22Rv1 (cell line): ENCODE results near the gene SPHK2.

Experiments
- H3K27ac ChIP-seq: fragments of 450-650 bp; 2 replicates; pipeline ENCODE4 v1.5.1; 2017
- ZFX ChIP-seq: fragments of 450-650 bp; IDR thresholded peaks from 2 replicates; pipeline ENCODE4 v1.6.1; 2017; ENCODE audit warnings: antibody characterized with exemption, borderline replicate concordance
- TF ChIP-seq, protein P1 (sequence below): fragments of 450-650 bp; IDR thresholded peaks from 2 replicates; pipeline ENCODE4 v1.5.1; 2017; ENCODE audit warnings: mild to moderate bottlenecking

SPHK2 gene

DNA sequence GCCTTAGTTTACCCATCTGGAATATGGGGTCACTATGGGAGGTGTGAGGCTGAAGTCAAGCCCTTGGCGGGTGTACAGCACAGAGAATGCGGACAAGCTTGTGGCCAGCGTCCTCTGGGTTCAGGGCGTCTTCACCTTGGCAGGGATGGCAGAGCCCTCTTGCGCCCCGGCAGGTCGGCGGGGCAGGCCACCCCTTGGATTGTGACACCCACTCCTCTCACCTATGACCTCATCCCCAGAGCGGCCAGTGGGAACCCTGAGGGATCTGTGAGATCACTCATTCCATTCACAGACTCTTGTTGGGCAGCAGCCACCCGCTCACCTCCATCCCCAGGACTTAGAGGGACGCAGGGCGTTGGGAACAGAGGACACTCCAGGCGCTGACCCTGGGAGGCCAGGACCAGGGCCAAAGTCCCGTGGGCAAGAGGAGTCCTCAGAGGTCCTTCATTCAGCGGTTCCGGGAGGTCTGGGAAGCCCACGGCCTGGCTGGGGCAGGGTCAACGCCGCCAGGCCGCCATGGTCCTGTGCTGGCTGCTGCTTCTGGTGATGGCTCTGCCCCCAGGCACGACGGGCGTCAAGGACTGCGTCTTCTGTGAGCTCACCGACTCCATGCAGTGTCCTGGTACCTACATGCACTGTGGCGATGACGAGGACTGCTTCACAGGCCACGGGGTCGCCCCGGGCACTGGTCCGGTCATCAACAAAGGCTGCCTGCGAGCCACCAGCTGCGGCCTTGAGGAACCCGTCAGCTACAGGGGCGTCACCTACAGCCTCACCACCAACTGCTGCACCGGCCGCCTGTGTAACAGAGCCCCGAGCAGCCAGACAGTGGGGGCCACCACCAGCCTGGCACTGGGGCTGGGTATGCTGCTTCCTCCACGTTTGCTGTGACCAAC, 12.6 kb upstream of the SPHK2 start, which contains the start of gene SPACA4:
Gene SPACA4, plus strand, starts transcription at position 280 of the 896 bp plus-strand sequence. Its CDS starts 237 bp downstream, at position 517.
- H3K27ac ChIP-seq: no peak within 1 kb of the TSS
- TF ChIP-seq, protein P1, sequence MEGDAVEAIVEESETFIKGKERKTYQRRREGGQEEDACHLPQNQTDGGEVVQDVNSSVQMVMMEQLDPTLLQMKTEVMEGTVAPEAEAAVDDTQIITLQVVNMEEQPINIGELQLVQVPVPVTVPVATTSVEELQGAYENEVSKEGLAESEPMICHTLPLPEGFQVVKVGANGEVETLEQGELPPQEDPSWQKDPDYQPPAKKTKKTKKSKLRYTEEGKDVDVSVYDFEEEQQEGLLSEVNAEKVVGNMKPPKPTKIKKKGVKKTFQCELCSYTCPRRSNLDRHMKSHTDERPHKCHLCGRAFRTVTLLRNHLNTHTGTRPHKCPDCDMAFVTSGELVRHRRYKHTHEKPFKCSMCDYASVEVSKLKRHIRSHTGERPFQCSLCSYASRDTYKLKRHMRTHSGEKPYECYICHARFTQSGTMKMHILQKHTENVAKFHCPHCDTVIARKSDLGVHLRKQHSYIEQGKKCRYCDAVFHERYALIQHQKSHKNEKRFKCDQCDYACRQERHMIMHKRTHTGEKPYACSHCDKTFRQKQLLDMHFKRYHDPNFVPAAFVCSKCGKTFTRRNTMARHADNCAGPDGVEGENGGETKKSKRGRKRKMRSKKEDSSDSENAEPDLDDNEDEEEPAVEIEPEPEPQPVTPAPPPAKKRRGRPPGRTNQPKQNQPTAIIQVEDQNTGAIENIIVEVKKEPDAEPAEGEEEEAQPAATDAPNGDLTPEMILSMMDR: no peak
- TF ChIP-seq ZFX: no peak

DNA sequence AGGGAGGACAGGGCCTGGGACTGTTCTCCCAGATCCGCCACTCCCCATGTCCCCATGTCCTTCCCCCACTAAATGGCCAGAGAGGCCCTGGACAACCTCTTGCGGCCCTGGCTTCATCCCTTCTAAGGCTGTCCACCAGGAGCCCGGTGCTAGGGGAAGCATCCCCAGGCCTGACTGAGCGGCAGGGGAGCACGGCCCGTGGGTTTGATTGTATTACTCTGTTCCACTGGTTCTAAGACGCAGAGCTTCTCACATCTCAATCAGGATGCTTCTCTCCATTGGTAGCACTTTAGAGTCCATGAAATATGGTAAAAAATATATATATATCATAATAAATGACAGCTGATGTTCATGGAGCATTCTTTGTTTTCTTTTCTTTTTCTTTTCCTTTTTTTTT, 11.9 kb upstream of the SPHK2 start:
- no peak overlapping the region for H3K27ac ChIP-seq
- TF ChIP-seq ZFX: no peak
- TF ChIP-seq, protein P1: no peak

DNA sequence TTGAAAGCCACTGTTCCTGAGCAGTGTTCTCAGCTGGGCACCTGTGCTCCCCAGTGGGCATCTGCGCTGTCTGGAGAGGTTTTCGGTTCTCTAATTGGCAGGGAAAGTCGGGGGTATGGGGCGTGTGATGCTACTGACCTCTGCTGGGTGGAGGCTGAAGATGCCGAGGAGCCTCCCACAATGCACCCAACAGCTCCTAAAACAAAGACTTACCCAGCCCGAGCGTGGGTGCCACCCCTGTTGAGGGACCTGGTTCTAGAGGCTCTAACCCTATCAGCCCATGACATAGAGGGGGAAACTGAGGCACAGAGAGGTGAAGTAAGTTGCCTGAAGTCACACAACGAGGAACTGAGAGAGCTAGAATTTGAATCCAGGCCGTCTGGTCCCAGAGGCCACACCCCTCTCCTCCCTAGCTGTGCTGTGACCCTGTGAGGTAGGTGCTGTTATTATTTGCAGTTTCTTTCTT, 10.5 kb upstream of the SPHK2 start:
- TF ChIP-seq, protein P1: peak; percentile 63
- TF ChIP-seq ZFX: no peak
- no peak overlapping the region for H3K27ac ChIP-seq

DNA sequence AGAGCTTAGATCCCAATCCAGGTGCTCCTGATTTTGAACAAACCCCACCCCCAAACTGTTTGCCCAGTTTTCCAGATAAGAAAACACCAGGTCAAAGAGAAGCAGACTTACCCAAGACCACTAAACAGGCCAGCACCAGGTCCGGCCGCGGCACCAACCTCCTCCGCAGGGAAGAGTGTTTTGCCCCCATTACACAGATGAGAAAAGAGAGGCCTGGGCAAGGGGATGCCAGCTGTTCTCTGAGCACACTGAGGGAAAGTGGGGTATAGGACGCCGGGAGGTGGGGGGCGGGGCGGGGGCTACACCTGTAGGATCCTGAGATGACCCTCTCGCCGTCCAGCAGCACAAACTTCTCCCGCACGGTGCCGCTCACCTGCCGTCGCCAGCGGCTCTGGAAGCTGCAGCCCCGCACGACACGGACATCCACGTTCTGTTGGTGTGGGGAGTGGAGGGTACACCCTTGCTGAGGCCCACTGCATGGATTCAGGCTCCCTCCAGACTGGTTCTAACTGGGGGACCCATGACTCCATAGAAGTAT, 9.7 kb upstream of the SPHK2 start:
- no peak for TF ChIP-seq ZFX
- TF ChIP-seq, protein P1: no peak
- H3K27ac ChIP-seq: no peak overlapping the region

DNA sequence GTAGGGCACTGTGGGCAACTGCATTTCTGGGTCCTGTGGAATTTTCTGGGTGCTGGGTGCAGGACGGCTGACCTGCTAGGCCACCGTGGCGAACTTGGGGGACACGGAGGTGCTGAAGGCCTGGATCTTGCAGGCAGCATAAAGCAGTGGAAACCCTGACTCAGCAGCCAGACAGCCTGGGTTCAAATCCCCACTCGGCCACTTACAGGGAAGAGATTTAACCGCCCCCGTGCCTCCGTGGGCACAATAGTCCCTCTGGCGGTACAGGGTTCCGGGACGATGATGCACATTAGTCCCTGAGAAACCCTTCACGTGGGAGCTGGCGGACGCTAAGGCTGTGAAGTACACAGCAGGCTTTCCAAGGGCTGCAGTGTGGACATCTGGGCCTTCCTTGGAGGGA, 7.4 kb upstream of the SPHK2 start:
- H3K27ac ChIP-seq: no peak overlapping the region
- TF ChIP-seq, protein P1: no peak
- no peak for TF ChIP-seq ZFX

- H3K27ac ChIP-seq: peak overlapping the region; percentile 57; the same call in 1 of the 2 replicates
- TF ChIP-seq, protein P1: no peak
- no peak for TF ChIP-seq ZFX
Measured at GRCh38 chr19:48613024-48613851, 6.1 kb upstream of the SPHK2 start.
